Stomach (tissue), 9 donors: ENCODE data around the gene CDPF1. TPM values are rescaled to one million over a fixed set of nuclear protein-coding genes. Genes with fewer than 3 reads are reported as not detected.
"Not testable (repeated sequence)": the region's sequence is repeated elsewhere in the genome, so short reads cannot be mapped to it uniquely, and the experiment has no call there.

Experiments
- DNase-seq, 2 donors: peaks; one replicate each; pipeline versions ENCODE4 v3.0.0 to v3.0.0-alpha.2; 2013 to 2019
- H3K27ac ChIP-seq, 5 donors: fragments of 200-600 bp in 4 of 5; sonication (generic) in 4 of 5; one replicate each; pipeline ENCODE4 v1.5.1; 2013 to 2019; ENCODE audit warnings: mild to moderate bottlenecking in 1 of 5, moderate library complexity in 1 of 5
- H3K27me3 ChIP-seq, 3 donors: fragments of 200-600 bp; sonication (generic); one replicate each; pipeline ENCODE4 v1.5.1; 2017 to 2019; ENCODE audit warnings: mixed run types in 1 of 3
- H3K36me3 ChIP-seq, 4 donors: fragments of 200-600 bp; sonication (generic); 1 replicate in 3 of 4; 2 replicates in 1 of 4; pipeline ENCODE4 v1.5.1; 2016 to 2019
- H3K4me1 ChIP-seq, 4 donors: fragments of 200-600 bp; sonication (generic); one replicate each; pipeline ENCODE4 v1.5.1; 2016 to 2019
- H3K4me3 ChIP-seq, 4 donors: fragments of 200-600 bp; sonication (generic) in 3 of 4; one replicate each; pipeline ENCODE4 v1.5.1; 2016 to 2019; ENCODE audit warnings: mild to moderate bottlenecking in 1 of 4
- H3K9me3 ChIP-seq, 4 donors: fragments of 200-600 bp; sonication (generic); one replicate each; pipeline ENCODE4 v1.5.1; 2016 to 2019
- EP300 ChIP-seq: sonication (generic); formaldehyde crosslinking; IDR thresholded peaks from one replicate; pipeline ENCODE4 v1.6.1; 2017; ENCODE audit warnings: antibody characterized with exemption
- POLR2A ChIP-seq, 4 donors: fragments of 450-650 bp; IDR thresholded peaks; one replicate each; pipeline ENCODE4 v1.6.1; 2016; ENCODE audit warnings: antibody characterized with exemption in 4 of 4, control low read depth in 2 of 4, mild to moderate bottlenecking in 1 of 4, moderate library complexity in 1 of 4
- POLR2AphosphoS5 ChIP-seq, 3 donors: sonication (generic); formaldehyde crosslinking; IDR thresholded peaks; one replicate each; pipeline ENCODE4 v1.6.1; 2016; ENCODE audit warnings: antibody characterized with exemption in 3 of 3
- WGBS, 5 donors: extraction: QIAGEN DNeasy Blood & Tissue Kit in 3 of 5; methylation state at CpG; one replicate each; pipeline versions ENCODE4 v1.1.5 to v1.1.7; 2013 to 2018; 5-methylcytosine and 5-hydroxymethylcytosine counted together
- intact Hi-C: fragments of 100-400 bp; cut with DNase I; formaldehyde crosslinking; loops from one replicate; pipeline ENCODE4 v1.15.1; 2023; ENCODE audit warnings: low total_unique reads
- polyA plus RNA-seq, 3 donors: library from polyadenylated mRNA; stranded (reverse); fragments of 200-250 nt; gene quantifications; one replicate each; pipeline ENCODE4 v1.2.3, GENCODE V29; 2013
- total RNA-seq, 5 donors: library from RNA; depleted of rRNA; stranded (reverse); fragments of >200 nt; gene quantifications; one replicate each; pipeline versions ENCODE4 v1.1.0 to v1.2.3, GENCODE V29; 2014 to 2016
- TF ChIP-seq, protein P1 (sequence below), 7 experiments: fragments of 450-650 bp in 4 of 7; fragments of 200-600 bp in 3 of 7; sonication (generic) in 3 of 7; IDR thresholded peaks; one replicate each; pipeline ENCODE4 v1.5.1; 2016 to 2019; ENCODE audit warnings: antibody characterized with exemption in 7 of 7, control low read depth in 2 of 7, mild to moderate bottlenecking in 1 of 7
- donor health status: healthy with polysubstance abuse.
- donor health status: Bipolar disorder and iron deficiency.
- donor health status: healthy.

Gene CDPF1
- total and polyA plus RNA-seq, 8 donors: 7.2 to 24.6 (median 11.6) TPM; not detected in 1

DNA sequence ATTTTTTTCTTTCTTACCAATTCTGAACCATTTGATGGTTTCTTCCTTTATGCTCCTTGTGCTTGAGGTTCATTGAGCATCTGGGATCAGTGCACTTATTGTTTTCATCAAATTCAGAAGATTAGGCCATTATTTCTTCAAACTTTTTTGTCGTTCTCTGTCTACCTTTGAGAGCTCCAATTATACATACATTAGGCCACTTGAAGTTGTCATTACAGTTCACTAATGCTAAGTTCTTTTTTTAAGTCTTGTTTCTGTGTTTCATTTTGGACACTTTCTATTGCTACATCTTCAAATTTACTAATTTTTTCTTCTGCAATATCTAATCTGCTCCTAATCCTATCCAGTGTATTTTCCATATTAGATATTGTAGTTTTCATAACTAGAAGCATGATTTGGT, 40.8 kb downstream of the CDPF1 start:
- no peak for TF ChIP-seq POLR2A (IDR thresholded peaks at IDR 0.05)
- no peak for TF ChIP-seq POLR2AphosphoS5 (IDR thresholded peaks at IDR 0.05)
- TF ChIP-seq, protein P1, sequence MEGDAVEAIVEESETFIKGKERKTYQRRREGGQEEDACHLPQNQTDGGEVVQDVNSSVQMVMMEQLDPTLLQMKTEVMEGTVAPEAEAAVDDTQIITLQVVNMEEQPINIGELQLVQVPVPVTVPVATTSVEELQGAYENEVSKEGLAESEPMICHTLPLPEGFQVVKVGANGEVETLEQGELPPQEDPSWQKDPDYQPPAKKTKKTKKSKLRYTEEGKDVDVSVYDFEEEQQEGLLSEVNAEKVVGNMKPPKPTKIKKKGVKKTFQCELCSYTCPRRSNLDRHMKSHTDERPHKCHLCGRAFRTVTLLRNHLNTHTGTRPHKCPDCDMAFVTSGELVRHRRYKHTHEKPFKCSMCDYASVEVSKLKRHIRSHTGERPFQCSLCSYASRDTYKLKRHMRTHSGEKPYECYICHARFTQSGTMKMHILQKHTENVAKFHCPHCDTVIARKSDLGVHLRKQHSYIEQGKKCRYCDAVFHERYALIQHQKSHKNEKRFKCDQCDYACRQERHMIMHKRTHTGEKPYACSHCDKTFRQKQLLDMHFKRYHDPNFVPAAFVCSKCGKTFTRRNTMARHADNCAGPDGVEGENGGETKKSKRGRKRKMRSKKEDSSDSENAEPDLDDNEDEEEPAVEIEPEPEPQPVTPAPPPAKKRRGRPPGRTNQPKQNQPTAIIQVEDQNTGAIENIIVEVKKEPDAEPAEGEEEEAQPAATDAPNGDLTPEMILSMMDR (IDR thresholded peaks at IDR 0.05): no peak
- TF ChIP-seq EP300: no peak
- 89 to 100% (median 97%) methylated on average over 1 of the region's 1 CpG for WGBS, 5 donors
- H3K27ac ChIP-seq: no peak overlapping the region
- no peaks in the 10 kb centered on the region for H3K4me1 ChIP-seq
- H3K9me3 ChIP-seq: peaks cover 4 to 22% (median 12%) of the 10 kb centered on the region in 4 donors
- H3K27me3 ChIP-seq: no peaks in the 10 kb centered on the region
- no peak overlapping the region for H3K4me3 ChIP-seq
- no peak for DNase-seq
- intact Hi-C loops: no loop called here
- H3K36me3 ChIP-seq: peaks cover 15 to 87% (median 63%) of the 10 kb centered on the region in 4 donors

DNA sequence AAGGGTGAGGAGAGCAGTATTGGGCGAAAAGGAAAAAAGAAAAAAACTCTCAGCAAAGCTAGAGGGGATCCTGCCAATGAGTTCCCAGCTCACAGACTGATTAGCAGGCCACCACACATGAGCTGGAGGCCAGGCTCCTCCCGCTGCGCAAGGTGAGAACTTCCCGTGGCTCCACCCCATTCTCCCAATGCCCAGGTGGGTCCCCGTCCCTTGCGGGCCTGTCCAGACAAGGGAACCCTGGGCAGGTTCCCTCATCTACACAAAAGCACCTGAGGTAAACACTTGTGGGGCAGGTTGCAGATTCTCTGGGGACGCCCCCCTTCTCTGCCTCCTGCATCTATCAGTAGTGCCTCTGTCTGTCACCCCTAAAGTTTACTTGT, 46.5 kb downstream of the CDPF1 start:
- 81 to 94% (median 92%) methylated on average over 7 of the region's 7 CpGs for WGBS, 5 donors
- H3K36me3 ChIP-seq: peaks cover 24 to 85% (median 59%) of the 10 kb centered on the region in 4 donors
- H3K4me3 ChIP-seq: no peak overlapping the region
- H3K4me1 ChIP-seq: peaks cover 0 to 10% (median 6%) of the 10 kb centered on the region in 4 donors
- H3K27me3 ChIP-seq: no peaks in the 10 kb centered on the region
- peaks cover 0 to 7% (median 3%) of the 10 kb centered on the region in 4 donors for H3K9me3 ChIP-seq
- intact Hi-C loops: no loop called here
- no peak for TF ChIP-seq POLR2AphosphoS5 (IDR thresholded peaks at IDR 0.05)
- TF ChIP-seq, protein P1 (IDR thresholded peaks at IDR 0.05): no peak
- no peak for TF ChIP-seq POLR2A (IDR thresholded peaks at IDR 0.05)
- TF ChIP-seq EP300: no peak
- no peak overlapping the region for H3K27ac ChIP-seq
- DNase-seq: no peak

DNA sequence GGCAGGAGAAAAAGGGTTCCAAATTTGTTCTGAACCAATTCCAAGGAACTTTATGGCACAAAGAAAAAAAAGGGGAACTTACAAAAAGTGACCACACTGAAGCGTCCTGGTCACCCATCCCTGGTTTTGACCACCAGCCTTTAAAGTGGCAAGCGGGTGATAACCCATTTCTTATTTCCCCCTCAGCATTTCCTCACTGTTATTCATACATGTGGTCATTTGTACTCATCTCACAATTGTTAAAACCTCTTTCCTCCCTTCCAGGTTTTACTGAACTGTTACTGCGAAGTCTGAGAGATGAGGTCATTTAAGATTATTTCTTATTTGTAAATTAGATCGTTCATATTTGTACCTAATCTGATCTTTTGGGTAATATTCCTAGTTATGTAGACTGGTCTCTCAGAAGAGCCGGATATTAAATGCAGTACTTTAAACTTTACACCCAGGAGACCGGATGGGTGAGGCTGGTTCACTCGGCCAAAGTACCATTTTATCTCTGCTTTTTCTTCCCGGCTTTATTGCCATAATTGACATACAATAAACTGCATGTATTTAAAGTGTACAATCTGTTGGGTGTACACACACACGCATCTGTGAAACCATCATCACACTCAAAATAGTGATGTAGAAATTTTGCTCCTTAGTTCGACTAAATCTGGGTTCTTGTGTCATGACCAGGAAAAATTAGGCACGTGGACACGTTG, 47.0 kb downstream of the CDPF1 start:
- Histone ChIP-seq H3K36me3 (peaks cover 24 to 84% (median 59%) of the 10 kb centered on the region in 4 donors), H3K27ac (no peak overlapping the region), H3K4me3 (no peak overlapping the region), H3K27me3 (no peaks in the 10 kb centered on the region), H3K9me3 (peaks cover 0 to 4% (median under 1%) of the 10 kb centered on the region in 4 donors), H3K4me1 (peaks cover 0 to 10% (median 6%) of the 10 kb centered on the region in 4 donors)
- WGBS, 5 donors: 82 to 89% (median 87%) methylated on average over 12 of the region's 12 CpGs
- no peak for TF ChIP-seq EP300
- no peak for TF ChIP-seq POLR2A (IDR thresholded peaks at IDR 0.05)
- TF ChIP-seq POLR2AphosphoS5 (IDR thresholded peaks at IDR 0.05): no peak
- TF ChIP-seq, protein P1 (IDR thresholded peaks at IDR 0.05): no peak
- intact Hi-C loops: no loop called here
- DNase-seq: no peak

DNA sequence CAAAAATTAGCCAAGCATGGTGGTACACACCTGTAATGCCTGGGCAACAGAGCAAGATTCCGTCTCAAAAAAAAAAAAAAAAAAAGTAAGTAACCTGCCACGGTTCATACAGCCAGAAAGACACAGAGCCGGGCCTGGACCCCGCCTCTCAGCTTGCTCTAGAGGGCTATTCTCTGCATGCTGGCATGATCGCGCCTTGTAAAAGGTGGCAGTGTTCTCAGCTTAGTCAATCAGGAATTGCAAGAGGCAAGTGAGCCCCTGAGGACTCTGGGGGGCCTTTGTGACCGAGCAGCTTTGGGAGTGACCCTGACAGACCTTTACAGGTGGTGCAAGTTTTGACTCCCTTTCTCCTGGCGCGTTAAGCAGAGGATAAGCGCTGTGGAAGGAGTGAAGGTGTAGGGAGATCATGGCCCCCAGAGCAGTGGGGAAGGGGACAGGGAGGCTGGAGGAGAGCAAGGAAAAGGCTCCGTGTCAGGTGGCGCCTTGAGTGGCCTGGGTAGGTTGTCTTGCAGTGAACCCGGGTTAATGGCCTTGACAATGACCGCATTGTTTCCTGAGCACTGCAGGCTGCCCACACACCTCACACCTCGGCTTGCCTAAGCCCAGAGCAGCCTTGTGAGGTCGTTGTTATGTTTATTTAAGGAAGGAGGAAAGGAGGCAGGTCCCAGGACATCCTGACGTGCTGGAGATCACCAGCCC, 48.9 kb downstream of the CDPF1 start:
- peak in 1 of 2 donors; percentile 43 for DNase-seq
- H3K4me1 ChIP-seq: peaks cover 4 to 15% (median 10%) of the 10 kb centered on the region in 4 donors
- peaks cover 24 to 77% (median 55%) of the 10 kb centered on the region in 4 donors for H3K36me3 ChIP-seq
- intact Hi-C loops: no loop called here
- H3K27ac ChIP-seq: no peak overlapping the region
- 47 to 65% (median 51%) methylated on average over 17 of the region's 17 CpGs for WGBS, 5 donors
- no peak for TF ChIP-seq POLR2A (IDR thresholded peaks at IDR 0.05)
- no peak for TF ChIP-seq POLR2AphosphoS5 (IDR thresholded peaks at IDR 0.05)
- no peak for TF ChIP-seq EP300
- H3K27me3 ChIP-seq: no peaks in the 10 kb centered on the region
- peaks cover 0 to 4% (median 0%) of the 10 kb centered on the region in 4 donors for H3K9me3 ChIP-seq
- no peak overlapping the region for H3K4me3 ChIP-seq

DNA sequence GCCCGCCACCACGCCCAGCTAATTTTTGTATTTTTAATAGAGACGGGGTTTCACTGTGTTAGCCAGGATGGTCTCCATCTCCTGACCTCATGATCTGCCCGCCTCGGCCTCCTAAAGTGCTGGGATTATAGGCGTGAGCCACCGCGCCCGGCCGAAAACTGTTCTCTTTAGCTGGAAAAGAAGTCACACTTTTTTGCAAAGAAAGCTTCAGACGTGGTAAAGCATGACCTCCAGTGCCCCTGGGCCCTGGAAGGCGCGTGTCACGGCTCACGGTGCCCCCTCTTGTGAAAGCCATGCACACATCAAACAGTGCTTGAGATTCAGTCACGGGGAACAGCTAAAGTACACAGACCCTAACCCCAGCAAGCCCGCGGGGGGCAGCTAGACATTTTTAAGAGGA, 51.3 kb downstream of the CDPF1 start:
- H3K27ac ChIP-seq, DNase-seq, H3K9me3 ChIP-seq, H3K4me3 ChIP-seq, H3K27me3 ChIP-seq, intact Hi-C loops: not testable (repeated sequence)
- WGBS, 5 donors: 92 to 96% (median 94%) methylated on average over 18 of the region's 18 CpGs
- Histone ChIP-seq H3K4me1 (peaks cover 4 to 29% (median 16%) of the 10 kb centered on the region in 4 donors), H3K36me3 (peaks cover 19 to 55% (median 41%) of the 10 kb centered on the region in 4 donors)
